Stromal cell of bone marrow (primary cell): ENCODE measurements around the gene CDHR2.
A peak's percentile ranks its signal among the peaks of the same experiment; 100 is the strongest.
"Not testable (repeated sequence)": the region's sequence is repeated elsewhere in the genome, so short reads cannot be mapped to it uniquely, and the experiment has no call there.

Source experiments
- DNase-seq: peaks from one replicate; pipeline ENCODE4 v3.0.0-alpha.2; 2012; ENCODE audit warnings: low read depth

CDHR2 gene

DNA sequence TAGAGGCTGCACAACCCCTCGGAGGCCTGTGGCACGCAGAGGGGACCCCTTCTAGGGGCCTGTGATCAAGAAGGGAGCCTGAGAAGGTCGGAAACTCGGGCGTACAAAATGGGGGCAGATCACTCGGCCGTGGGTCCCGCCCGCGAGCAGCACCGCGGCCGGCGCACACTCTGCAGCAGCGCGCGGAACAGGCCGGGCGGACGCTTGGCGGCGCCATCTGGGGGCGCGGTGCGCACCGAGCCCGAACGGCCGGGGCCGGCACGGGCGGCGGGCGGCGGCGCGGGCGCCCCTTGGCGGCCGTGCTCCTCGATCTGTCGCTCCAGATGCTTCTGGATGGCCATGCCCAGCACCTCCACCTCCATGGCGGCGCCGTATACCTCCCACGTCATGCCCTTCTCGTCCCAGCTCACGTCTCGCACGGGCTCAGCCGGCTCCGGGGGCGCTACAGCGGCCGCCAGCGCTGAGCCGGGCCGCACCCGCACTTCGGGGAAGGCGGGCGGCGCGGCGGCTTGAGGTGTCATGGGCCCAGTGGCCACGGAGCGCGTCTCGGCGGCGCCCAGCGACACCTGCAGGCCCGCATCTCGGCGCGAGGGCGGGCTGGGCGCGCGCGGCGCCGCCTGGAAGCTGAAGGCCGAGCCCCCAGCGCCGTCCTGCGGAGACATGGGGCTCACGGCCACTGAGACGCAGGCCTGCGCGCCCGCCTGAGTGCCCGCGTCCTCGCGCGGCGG is 47.7 kb downstream of the CDHR2 start:
- DNase-seq, result no peak

DNA sequence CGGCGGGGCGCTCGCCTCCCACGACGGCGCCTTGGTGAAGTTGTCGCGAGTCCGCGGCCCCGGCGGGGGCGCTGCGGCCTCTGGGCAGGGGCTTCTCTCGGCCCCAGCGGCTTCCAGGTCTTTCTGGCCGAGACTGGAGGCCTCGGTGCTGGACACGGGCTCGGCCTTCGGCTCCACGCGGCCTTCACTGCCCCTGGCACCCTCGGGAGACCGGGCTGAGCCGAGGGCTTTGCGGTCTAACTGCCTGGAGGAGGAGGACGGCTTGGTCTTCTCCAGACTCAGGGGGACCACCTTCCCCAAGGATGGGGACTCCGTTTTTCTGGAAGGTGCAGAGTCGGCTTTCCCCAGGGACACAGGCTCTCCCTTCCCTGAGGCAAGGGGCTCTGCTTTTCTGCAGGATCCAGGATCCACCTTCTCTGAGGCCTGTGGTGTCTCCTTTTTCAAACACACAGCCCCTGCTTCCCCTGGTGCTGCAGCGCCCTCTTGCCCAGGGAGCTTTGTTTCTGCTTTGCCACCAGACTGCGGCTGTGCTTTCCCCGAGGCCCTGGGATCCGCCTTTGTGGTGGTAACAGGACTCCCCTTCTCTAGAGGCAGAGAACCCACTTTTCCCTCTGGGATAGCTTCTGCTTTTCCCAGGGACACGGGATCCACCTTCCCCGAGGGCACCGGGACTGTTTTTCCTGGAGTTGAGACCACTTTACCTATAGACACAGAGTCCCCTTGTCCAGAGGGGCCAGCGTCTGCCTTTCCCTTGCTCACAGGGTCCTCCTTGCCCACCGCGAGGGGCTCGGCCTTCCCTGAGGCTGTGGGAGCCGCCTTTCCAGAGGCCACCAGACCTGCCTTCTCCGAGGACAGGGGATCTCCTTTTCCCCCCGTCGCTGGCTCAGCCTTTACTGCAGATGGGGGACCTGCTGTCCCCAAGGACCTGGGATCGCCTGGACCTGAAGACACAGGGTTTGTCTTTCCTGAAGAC is 48.6 kb downstream of the CDHR2 start:
- no peak for DNase-seq

GRCh38 chr5:176599749-176600430 is 50.7 kb downstream of the CDHR2 start:
- DNase-seq, result not testable (repeated sequence)

DNA sequence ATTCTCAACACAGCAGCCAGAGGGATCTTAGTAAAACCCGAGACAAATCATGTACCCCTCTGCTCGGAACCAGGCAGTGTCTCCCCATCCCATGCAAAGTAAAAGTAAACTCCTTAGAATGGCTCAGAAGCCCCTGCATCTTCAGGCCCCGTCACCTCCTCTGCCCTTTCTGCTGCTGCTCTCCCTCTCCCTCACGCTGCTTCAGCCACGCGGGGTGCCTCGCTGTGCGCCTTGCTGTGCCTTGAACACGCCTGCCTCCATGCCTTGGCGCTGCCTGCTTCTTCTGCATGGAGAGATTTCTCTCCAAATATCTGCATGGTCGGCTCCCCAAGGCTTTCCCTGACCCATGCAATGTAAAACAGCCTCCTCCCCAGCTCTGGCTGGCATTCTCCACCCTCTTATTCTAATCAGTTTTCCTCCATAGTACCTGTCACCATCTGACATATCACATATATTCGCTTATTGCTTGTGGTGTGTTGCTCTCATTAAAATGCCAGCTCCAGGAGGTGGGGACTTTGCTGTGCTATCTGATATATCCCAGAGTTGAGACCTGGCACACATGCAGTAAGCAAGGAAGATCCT is 52.9 kb downstream of the CDHR2 start:
- no peak for DNase-seq

- no peak for DNase-seq
Measured at GRCh38 chr5:176603091-176603490, 53.9 kb downstream of the CDHR2 start.

GRCh38 chr5:176606032-176606431 is 56.9 kb downstream of the CDHR2 start:
- no peak for DNase-seq

- DNase-seq, result no peak
Measured at GRCh38 chr5:176606875-176607274, 57.7 kb downstream of the CDHR2 start.

DNA sequence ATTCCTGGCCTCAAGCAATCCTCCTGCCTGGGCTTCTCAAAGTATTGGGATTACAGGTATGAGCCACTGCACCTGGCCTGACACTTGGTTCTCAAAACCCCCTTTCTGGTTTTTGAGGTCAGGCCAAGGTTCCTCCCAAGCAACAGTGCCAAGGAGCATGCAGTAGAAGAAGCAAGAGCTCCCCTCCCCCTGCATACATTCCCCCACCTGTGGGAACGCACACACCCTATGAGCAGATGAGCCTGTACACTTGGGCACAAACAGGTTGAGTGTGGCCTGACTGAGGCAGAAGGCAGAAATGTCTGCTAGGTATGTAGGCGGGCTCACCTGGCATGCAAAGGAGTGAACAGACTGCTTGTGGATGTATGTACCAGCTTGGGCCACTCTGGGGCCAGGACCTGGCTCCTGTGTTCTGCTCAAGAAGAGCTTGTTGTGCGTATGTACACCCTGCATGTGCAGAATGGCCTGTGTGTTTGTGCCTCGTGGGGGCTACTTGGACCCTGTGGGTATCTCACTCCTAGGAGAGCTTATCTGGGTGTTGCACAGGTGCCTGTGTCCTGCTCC is 59.1 kb downstream of the CDHR2 start:
- DNase-seq, result no peak

DNA sequence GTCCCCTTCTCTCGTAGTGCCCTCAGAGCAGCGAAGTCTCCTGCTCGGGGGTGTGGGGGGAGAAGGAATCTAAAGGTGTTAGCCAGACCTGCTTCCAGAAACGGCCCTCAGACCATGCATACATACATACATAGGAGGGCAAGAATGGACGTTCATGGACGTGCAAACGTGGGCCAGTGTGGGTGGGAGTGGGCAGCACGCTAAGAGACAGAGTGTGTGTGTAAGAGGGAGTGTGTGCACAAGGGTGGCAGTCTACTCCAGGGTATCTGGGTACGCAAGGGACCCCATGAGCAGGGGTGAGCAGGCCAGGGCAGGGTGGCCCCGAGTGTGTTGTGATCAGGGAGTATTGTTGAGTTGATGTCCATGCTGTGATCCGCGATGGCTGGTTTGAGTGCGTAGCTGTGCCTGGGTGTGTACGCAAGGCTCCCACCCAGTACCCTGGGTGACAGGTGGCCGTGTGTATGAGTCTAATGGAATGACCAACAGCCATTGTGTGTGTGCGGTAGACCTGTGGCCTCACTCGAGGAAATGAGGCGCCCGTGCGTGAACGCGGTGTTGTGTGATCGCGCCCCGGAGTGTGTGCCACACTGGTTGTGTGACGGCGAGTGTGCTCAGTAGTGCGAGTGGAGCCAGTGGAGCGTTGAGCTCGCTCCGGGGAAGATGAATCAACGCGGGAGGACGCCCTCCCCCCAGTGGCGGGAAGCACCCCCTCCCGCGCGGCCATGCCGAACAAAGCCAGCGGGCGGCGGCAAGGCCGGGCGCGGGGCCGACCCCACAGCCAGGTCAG is 60.0 kb downstream of the CDHR2 start:
- no peak for DNase-seq

- peak; percentile 28 for DNase-seq
Measured at GRCh38 chr5:176609724-176610434, 60.7 kb downstream of the CDHR2 start, which contains the start of gene GPRIN1. GPRIN1 (minus strand) TSS chr5:176610156; CDS start chr5:176599834, 10,322 bp downstream.

- DNase-seq, result no peak
Measured at GRCh38 chr5:176610435-176610773, 61.3 kb downstream of the CDHR2 start.

- DNase-seq, result peak; percentile 71
Measured at GRCh38 chr5:176611435-176611834, 62.3 kb downstream of the CDHR2 start.

- no peak for DNase-seq
Measured at GRCh38 chr5:176612008-176612407, 62.9 kb downstream of the CDHR2 start.

- no peak for DNase-seq
Measured at GRCh38 chr5:176612855-176613254, 63.7 kb downstream of the CDHR2 start.

- peak; percentile 56 for DNase-seq
Measured at GRCh38 chr5:176614805-176615478, 65.8 kb downstream of the CDHR2 start.

GRCh38 chr5:176616511-176616910 is 67.4 kb downstream of the CDHR2 start:
- no peak for DNase-seq

DNA sequence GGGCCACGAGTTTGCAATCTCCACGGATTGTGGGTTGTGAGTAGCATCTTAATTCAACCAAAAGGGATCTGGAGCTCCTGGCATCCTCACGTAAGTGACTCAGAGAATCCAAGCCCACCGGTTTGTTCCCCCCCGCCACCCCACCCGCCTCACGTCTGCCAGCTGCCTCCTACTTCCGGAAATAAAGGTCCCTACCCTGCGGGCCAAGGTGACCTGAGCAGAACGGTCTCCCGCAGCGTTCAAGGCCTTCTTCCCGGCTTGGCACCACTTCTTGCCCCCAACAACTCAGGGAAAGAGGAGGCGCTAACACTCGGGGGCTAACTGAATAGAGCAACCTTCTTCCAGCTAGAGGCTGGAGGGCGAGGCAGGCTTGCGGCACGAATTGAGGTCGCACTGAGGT is 69.6 kb downstream of the CDHR2 start:
- DNase-seq, result no peak

GRCh38 chr5:176619203-176619568 is 70.0 kb downstream of the CDHR2 start:
- DNase-seq, result peak; percentile 55

DNA sequence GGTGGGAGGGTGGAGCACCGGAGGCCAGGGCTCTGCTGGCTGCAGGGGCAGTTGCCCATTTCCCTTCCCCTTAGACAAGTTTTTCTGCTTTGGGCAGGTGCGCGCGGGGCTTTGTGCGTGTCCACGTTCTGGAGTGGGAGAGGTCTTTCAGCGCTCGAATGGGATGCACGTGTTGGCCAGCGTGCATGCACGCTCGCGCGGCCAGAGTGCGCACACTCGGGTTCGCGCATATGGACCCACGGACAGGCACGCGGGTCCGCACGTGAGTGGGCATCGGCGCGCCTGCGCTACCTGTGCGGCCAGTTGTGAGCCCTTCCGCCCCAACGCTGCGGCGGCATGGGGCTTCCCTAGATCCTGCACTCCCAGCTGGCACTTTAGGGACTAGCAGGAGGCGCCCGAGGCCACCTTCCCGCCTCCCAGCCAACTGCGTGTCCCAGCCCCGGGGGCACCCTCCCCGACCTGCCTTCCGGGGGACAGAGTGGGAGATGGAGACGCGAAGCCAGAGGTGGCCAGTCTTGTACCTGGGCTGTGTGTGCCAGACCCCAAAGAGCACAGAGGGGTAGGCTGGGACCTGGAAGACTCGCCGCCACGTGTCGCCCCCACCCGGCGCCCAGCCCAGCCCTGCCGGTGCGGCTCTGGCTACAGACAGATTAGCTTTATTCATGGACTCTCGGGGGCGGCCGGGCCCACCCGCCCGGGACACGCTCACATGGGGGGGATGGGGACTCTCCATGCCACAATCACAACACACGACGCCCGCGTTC is 70.6 kb downstream of the CDHR2 start:
- no peak for DNase-seq
